Breast epithelium (tissue), 3 donors: ENCODE measurements around the gene ECSCR.

Experiments
- POLR2A ChIP-seq: fragments of 450-650 bp; IDR thresholded peaks from one replicate; pipeline ENCODE4 v1.6.1; 2016; ENCODE audit warnings: antibody characterized with exemption, mild to moderate bottlenecking, moderate library complexity
- TF ChIP-seq, protein P1 (sequence below), 3 donors: fragments of 450-650 bp; IDR thresholded peaks; one replicate each; pipeline ENCODE4 v1.5.1; 2016 to 2017; ENCODE audit warnings: antibody characterized with exemption in 3 of 3, mild to moderate bottlenecking in 3 of 3, moderate library complexity in 3 of 3

DNA sequence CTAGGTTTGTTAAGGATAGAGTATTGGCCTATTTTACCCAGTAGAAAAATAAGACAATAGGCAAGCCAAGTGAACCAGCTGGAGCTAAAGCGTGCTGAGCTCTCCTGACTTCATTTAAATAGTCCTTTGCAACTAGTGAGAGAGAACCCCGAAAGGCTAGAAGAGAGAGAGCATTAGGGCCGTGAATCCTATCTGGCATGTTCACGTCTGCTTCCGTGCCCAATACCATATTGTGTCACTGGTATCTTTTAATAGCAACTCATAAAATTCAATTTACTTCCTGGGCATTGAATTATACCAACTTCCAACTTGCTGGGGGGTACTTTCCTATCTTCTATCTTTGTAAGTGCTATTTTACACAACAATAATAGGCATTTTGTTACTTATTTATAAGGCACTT, 37.0 kb downstream of the ECSCR start:
- TF ChIP-seq, protein P1, sequence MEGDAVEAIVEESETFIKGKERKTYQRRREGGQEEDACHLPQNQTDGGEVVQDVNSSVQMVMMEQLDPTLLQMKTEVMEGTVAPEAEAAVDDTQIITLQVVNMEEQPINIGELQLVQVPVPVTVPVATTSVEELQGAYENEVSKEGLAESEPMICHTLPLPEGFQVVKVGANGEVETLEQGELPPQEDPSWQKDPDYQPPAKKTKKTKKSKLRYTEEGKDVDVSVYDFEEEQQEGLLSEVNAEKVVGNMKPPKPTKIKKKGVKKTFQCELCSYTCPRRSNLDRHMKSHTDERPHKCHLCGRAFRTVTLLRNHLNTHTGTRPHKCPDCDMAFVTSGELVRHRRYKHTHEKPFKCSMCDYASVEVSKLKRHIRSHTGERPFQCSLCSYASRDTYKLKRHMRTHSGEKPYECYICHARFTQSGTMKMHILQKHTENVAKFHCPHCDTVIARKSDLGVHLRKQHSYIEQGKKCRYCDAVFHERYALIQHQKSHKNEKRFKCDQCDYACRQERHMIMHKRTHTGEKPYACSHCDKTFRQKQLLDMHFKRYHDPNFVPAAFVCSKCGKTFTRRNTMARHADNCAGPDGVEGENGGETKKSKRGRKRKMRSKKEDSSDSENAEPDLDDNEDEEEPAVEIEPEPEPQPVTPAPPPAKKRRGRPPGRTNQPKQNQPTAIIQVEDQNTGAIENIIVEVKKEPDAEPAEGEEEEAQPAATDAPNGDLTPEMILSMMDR (IDR thresholded peaks at IDR 0.05): no peak
- no peak for TF ChIP-seq POLR2A
